Body of pancreas (tissue), 4 donors: ENCODE measurements around the gene SLX4IP.

ENCODE experiments used
- POLR2A ChIP-seq, 3 donors: fragments of 450-650 bp; IDR thresholded peaks; one replicate each; pipeline ENCODE4 v1.6.1; 2016; ENCODE audit warnings: antibody characterized with exemption in 3 of 3, mild to moderate bottlenecking in 2 of 3
- TF ChIP-seq, protein P1 (sequence below), 7 experiments: fragments of 450-650 bp in 4 of 7; fragments of 200-600 bp in 3 of 7; sonication (generic) in 3 of 7; IDR thresholded peaks; one replicate each; pipeline ENCODE4 v1.5.1; 2016 to 2019; ENCODE audit warnings: antibody characterized with exemption in 7 of 7

- TF ChIP-seq, protein P1, sequence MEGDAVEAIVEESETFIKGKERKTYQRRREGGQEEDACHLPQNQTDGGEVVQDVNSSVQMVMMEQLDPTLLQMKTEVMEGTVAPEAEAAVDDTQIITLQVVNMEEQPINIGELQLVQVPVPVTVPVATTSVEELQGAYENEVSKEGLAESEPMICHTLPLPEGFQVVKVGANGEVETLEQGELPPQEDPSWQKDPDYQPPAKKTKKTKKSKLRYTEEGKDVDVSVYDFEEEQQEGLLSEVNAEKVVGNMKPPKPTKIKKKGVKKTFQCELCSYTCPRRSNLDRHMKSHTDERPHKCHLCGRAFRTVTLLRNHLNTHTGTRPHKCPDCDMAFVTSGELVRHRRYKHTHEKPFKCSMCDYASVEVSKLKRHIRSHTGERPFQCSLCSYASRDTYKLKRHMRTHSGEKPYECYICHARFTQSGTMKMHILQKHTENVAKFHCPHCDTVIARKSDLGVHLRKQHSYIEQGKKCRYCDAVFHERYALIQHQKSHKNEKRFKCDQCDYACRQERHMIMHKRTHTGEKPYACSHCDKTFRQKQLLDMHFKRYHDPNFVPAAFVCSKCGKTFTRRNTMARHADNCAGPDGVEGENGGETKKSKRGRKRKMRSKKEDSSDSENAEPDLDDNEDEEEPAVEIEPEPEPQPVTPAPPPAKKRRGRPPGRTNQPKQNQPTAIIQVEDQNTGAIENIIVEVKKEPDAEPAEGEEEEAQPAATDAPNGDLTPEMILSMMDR (IDR thresholded peaks at IDR 0.05) = no peak
- no peak for TF ChIP-seq POLR2A (IDR thresholded peaks at IDR 0.05)
Observed at GRCh38 chr20:10618611-10619245, 183.6 kb downstream of the SLX4IP start.
